ENCODE data around the gene COL13A1. TPM values are rescaled to one million over a fixed set of nuclear protein-coding genes. Genes with fewer than 3 reads are reported as not detected.

COL13A1 gene
- total RNA-seq, 4 donors from 2014 or later = 0.46 to 0.60 TPM; not detected in 2

DNA sequence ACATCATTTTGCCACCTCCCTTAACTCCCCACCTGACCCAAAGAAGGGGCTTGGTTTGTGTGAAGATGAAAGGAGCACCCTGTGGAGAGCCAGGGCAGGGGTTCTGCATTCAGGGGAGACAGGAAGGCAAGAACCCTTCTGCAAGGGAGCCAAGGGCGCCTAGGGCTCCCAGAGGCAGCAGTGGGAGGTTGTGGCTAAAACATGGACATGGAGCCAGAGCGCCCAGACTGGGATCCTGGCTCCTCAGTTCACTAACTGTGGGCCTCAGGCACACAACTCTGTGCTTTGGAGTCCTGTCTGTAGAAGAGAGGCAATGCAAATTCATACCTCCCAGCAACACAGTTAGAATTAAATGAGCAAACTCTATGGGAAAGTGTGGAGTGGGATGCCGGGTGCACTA lies 127.9 kb downstream of the COL13A1 start:
- TF ChIP-seq, protein P1, sequence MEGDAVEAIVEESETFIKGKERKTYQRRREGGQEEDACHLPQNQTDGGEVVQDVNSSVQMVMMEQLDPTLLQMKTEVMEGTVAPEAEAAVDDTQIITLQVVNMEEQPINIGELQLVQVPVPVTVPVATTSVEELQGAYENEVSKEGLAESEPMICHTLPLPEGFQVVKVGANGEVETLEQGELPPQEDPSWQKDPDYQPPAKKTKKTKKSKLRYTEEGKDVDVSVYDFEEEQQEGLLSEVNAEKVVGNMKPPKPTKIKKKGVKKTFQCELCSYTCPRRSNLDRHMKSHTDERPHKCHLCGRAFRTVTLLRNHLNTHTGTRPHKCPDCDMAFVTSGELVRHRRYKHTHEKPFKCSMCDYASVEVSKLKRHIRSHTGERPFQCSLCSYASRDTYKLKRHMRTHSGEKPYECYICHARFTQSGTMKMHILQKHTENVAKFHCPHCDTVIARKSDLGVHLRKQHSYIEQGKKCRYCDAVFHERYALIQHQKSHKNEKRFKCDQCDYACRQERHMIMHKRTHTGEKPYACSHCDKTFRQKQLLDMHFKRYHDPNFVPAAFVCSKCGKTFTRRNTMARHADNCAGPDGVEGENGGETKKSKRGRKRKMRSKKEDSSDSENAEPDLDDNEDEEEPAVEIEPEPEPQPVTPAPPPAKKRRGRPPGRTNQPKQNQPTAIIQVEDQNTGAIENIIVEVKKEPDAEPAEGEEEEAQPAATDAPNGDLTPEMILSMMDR (IDR thresholded peaks at IDR 0.05) = no peak
- DNase-seq (ENCODE audit: low spot score) (no peak), ATAC-seq (ENCODE audit: low FRiP score) (no peak)

DNA sequence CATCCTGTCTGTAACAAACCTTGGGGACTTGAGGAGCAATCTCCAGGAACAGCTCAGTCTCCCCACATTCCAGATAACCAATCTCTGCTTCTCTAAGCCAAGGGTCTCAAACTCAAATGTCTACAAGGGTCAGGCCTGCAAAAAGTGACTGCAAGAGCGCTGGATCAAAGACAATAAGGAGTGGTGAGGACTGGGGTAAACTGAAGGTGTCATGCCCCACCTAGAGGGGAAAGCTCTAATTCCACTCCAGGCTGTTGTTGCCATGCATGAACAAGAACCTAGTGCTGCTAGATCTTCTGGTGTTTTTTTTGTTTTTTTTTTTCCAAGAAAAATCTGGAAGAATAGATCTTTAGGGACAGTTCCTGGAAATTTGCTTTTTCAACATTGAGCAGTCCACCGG lies 133.1 kb downstream of the COL13A1 start:
- TF ChIP-seq, protein P1 (IDR thresholded peaks at IDR 0.05) = no peak
- ATAC-seq (ENCODE audit: low FRiP score) (no peak), DNase-seq (ENCODE audit: low spot score) (no peak)

DNA sequence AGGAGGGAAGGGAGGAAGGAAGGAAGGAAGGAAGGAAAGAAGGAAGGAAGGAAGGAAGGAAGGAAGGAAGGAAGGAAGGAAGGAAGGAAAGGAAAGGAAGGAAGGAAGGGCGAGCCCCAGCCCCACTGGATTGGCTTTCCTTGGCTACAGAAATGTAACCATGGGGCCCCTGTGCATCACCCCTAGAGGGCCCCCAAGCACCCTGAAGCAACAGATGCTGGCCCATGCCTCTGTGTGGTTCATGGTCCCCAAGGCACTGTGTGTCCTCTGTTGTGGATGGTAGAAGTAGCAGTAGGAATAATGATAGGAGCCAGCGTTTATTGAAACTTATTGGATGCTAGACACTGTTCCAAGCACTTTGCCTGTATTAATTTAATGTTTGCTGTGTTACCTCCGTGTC lies 134.4 kb downstream of the COL13A1 start:
- no peak for ATAC-seq (ENCODE audit: low FRiP score)
- TF ChIP-seq, protein P1 (IDR thresholded peaks at IDR 0.05) = no peak

DNA sequence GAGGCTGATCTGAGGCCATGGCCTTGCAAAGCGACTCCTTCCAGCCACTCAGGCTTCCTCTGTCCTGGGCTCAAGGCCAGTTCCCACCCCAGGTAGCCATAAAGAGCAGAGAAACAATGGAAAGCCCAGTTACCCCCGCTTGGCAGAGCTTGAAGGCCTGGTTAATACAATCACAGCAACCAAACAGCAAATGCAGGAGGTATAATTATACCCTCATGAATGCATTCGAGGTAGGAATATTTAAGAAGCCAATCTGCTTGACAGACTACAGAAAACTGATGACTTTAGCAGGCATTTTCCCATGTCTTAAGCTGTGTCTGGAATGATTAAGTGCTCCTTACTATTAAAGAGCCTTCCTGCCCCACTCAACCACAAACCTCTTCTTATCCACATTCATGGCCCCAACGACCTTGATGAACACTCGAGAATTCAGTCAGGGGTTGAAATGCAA lies 136.9 kb downstream of the COL13A1 start:
- TF ChIP-seq, protein P1 (IDR thresholded peaks at IDR 0.05) = no peak
- DNase-seq (ENCODE audit: low spot score) = no peak
- no peak for ATAC-seq (ENCODE audit: low FRiP score)

More for the DNA sequence above, 134.4 kb downstream of the COL13A1 start:
- DNase-seq (ENCODE audit: low spot score) = no peak

DNA sequence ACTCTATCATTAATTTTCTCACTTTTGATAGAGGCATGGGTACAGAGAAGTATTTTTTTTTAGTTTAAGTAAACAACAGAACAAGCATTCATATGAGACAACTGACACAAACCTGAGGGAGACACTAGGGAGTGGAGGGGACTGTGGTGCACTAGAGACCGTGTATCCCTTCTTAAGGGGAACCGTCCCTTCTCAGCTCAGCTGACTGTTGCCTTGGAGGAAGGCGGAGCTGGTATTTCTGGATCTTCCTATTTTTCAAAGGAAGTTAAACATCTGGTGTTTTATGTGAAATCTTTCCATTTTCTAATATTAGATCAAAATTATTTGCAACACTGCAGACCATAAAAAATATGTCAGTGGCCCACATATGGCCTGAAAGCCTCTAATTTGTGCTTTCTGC lies 137.4 kb downstream of the COL13A1 start:
- DNase-seq (ENCODE audit: low spot score) = no peak
- TF ChIP-seq, protein P1 (IDR thresholded peaks at IDR 0.05) = no peak
- no peak for ATAC-seq (ENCODE audit: low FRiP score)

DNA sequence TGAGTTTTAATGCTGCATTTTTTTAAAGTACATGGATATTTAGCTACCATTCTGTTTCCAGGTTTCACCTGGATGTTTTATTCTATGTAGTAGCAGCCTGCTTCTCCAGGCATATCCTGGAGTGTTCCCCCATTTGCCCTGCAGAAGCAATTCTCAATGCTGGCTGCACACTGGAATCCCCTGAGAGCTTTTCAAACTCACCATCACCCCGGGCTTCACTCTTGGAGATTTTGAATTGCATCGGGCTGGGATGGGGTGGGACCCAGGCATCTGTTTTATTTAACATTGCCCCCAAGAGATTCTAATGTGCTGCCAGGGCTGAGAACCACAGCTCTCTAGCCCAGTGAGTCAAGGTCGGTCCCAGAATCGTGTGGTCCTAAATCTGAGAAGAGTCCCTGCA lies 137.8 kb downstream of the COL13A1 start:
- ATAC-seq (ENCODE audit: low FRiP score) (no peak), DNase-seq (ENCODE audit: low spot score) (no peak)
- TF ChIP-seq, protein P1 (IDR thresholded peaks at IDR 0.05) = no peak

DNA sequence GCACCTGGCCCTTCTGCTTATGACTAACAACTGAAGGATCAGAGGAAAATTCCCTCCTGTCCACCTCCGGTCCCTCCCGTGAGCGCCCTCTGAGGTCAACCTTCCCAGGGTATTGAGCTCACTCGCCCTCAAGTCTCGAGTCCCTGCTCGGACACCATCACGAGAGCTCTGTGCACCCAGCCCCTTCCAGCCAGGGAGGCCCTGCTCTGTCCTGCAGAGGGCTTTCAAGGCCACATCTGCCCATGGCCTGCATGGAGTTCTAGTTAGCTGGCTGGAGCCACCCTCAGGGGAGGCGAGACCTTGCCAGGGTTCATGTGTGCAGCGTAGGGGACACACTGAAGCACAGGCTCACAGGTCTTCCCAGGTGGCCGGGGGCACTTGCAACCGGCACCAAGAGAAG lies 140.0 kb downstream of the COL13A1 start:
- ATAC-seq (ENCODE audit: low FRiP score) = no peak
- TF ChIP-seq, protein P1 (IDR thresholded peaks at IDR 0.05) = no peak
- no peak for DNase-seq (ENCODE audit: low spot score)

Data from omental fat pad (tissue), 4 donors.